HEK293 (cell line): ENCODE measurements around the gene VAV3.

Experiments used
- CTCF ChIA-PET: fragments of 350-600 bp; formaldehyde crosslinking; extraction: SDS; loops from one replicate; lab custom pipeline; 2021; ENCODE audit warnings: antibody characterized with exemption; lab: Yijun Ruan, JAX
- POLR2A ChIA-PET: fragments of 300-600 bp; formaldehyde crosslinking; extraction: SDS; loops from one replicate; lab custom pipeline; 2020; ENCODE audit warnings: antibody characterized with exemption, inconsistent platforms; lab: Yijun Ruan, JAX
- H3K27ac ChIP-seq: fragments of 200-500 bp; sonication (Bioruptor generic); 2 replicates; pipeline ENCODE4 v1.5.1; 2014; ENCODE audit warnings: low read depth, low read length, control low read depth, inconsistent platforms; ENCODE audit errors: extremely low read depth
- H3K36me3 ChIP-seq, 2 experiments: fragments of 200-500 bp in 1 of 2; sonication (Bioruptor generic) in 1 of 2; 1 replicate in 1 of 2; 2 replicates in 1 of 2; pipeline ENCODE4 v1.5.1; 2014 to 2017; ENCODE audit warnings: inconsistent platforms in 2 of 2, low read length in 2 of 2; ENCODE audit not compliant: control insufficient read depth in 2 of 2, insufficient read depth in 1 of 2
- H3K4me1 ChIP-seq: fragments of 200-500 bp; sonication (Bioruptor generic); 2 replicates; pipeline ENCODE4 v1.5.1; 2014; ENCODE audit warnings: mild to moderate bottlenecking, low read length, inconsistent platforms; ENCODE audit not compliant: control insufficient read depth, insufficient read depth
- H3K4me3 ChIP-seq: 2 replicates; pipeline ENCODE4 v1.5.1; 2011; ENCODE audit warnings: low read depth, mild to moderate bottlenecking, control low read depth, low read length, moderate library complexity
- H3K9me3 ChIP-seq: fragments of 200-500 bp; sonication (Bioruptor generic); 2 replicates; pipeline ENCODE4 v1.5.1; 2014; ENCODE audit warnings: low read depth, low read length, inconsistent platforms; ENCODE audit not compliant: control insufficient read depth, insufficient read depth
- OSR2 ChIP-seq: fragments of 450-650 bp; formaldehyde crosslinking; IDR thresholded peaks from 2 replicates; pipeline ENCODE4 v1.5.1; 2016; ENCODE audit warnings: missing biosample characterization, missing genetic modification characterization
- PBX3 ChIP-seq: sonication (generic); formaldehyde crosslinking; IDR thresholded peaks from 2 replicates; pipeline ENCODE4 v1.8.1; 2022; ENCODE audit warnings: mild to moderate bottlenecking, moderate library complexity, missing genetic modification reagents
- ZNF157 ChIP-seq: fragments of 450-650 bp; formaldehyde crosslinking; IDR thresholded peaks from 2 replicates; pipeline ENCODE4 v1.5.1; 2016; ENCODE audit warnings: missing biosample characterization, missing genetic modification characterization
- ZNF18 ChIP-seq: fragments of 450-650 bp; formaldehyde crosslinking; IDR thresholded peaks from 2 replicates; pipeline ENCODE4 v1.5.1; 2016; ENCODE audit warnings: missing biosample characterization, missing genetic modification characterization
- ZNF19 ChIP-seq: fragments of 450-650 bp; formaldehyde crosslinking; IDR thresholded peaks from 2 replicates; pipeline ENCODE4; 2016; ENCODE audit warnings: missing biosample characterization, missing genetic modification characterization, low read depth
- ZNF2 ChIP-seq: fragments of 450-650 bp; formaldehyde crosslinking; IDR thresholded peaks from 2 replicates; pipeline ENCODE4 v1.5.1; 2016; ENCODE audit warnings: missing biosample characterization, missing genetic modification characterization
- ZNF23 ChIP-seq: fragments of 450-650 bp; formaldehyde crosslinking; IDR thresholded peaks from 2 replicates; pipeline ENCODE4 v1.5.1; 2016; ENCODE audit warnings: missing biosample characterization, missing genetic modification characterization, borderline replicate concordance
- ZNF311 ChIP-seq: fragments of 450-650 bp; formaldehyde crosslinking; IDR thresholded peaks from 2 replicates; pipeline ENCODE4 v1.5.1; 2017; ENCODE audit warnings: missing biosample characterization, missing genetic modification characterization, borderline replicate concordance
- ZNF37A ChIP-seq: fragments of 450-650 bp; IDR thresholded peaks from 2 replicates; pipeline ENCODE4 v1.5.1; 2018; ENCODE audit warnings: missing biosample characterization, missing genetic modification characterization
- ZNF488 ChIP-seq: fragments of 450-650 bp; formaldehyde crosslinking; IDR thresholded peaks from 2 replicates; pipeline ENCODE4 v1.5.1; 2016; ENCODE audit warnings: missing biosample characterization, missing genetic modification characterization
- ZNF510 ChIP-seq: fragments of 450-650 bp; formaldehyde crosslinking; IDR thresholded peaks from 2 replicates; pipeline ENCODE4 v1.5.1; 2018; ENCODE audit warnings: mild to moderate bottlenecking, missing genetic modification characterization, missing biosample characterization; ENCODE audit not compliant: insufficient replicate concordance
- ZNF513 ChIP-seq: fragments of 450-650 bp; IDR thresholded peaks from 2 replicates; pipeline ENCODE4 v1.5.1; 2018; ENCODE audit warnings: missing biosample characterization, missing genetic modification characterization
- ZNF629 ChIP-seq: fragments of 450-650 bp; formaldehyde crosslinking; IDR thresholded peaks from 2 replicates; pipeline ENCODE4 v1.5.1; 2017; ENCODE audit warnings: missing biosample characterization, missing genetic modification characterization
- ZNF658 ChIP-seq: fragments of 450-650 bp; formaldehyde crosslinking; IDR thresholded peaks from 2 replicates; pipeline ENCODE4; 2016; ENCODE audit warnings: missing biosample characterization, missing genetic modification characterization
- ZNF792 ChIP-seq: fragments of 450-650 bp; formaldehyde crosslinking; IDR thresholded peaks from 2 replicates; pipeline ENCODE4 v1.5.1; 2016; ENCODE audit warnings: missing biosample characterization, missing genetic modification characterization
- ZSCAN16 ChIP-seq: fragments of 450-650 bp; formaldehyde crosslinking; IDR thresholded peaks from 2 replicates; pipeline ENCODE4 v1.5.1; 2016; ENCODE audit warnings: missing biosample characterization, missing genetic modification characterization

The VAV3 gene

GRCh38 chr1:107549152-107549810 lies 415.7 kb downstream of the VAV3 start:
- CTCF ChIA-PET = no interaction called here
- H3K36me3 ChIP-seq = no peaks in the 10 kb centered on the region
- H3K27ac ChIP-seq = no peak overlapping the region
- TF ChIP-seq ZNF311 (tag by site-specific recombination) (no peak), ZNF513 (tag by site-specific recombination) (no peak), ZNF18 (tag by site-specific recombination) (no peak)
- TF ChIP-seq, all 188 proteins: peak for 0
- POLR2A ChIA-PET = no interaction called here
- Histone ChIP-seq H3K9me3 (no peaks in the 10 kb centered on the region), H3K4me3 (no peak overlapping the region), H3K4me1 (no peaks in the 10 kb centered on the region)

GRCh38 chr1:107548276-107548675 lies 416.7 kb downstream of the VAV3 start:
- H3K27ac ChIP-seq = no peak overlapping the region
- TF ChIP-seq ZNF19 (tag by site-specific recombination) (no peak), ZNF488 (tag by site-specific recombination) (no peak), ZNF37A (no peak), ZSCAN16 (no peak), ZNF23 (tag by site-specific recombination) (no peak), ZNF629 (tag by site-specific recombination) (no peak), OSR2 (no peak), ZNF658 (tag by site-specific recombination) (no peak), ZNF2 (tag by site-specific recombination) (no peak), ZNF157 (tag by site-specific recombination) (no peak), PBX3 (CRISPR knock-in tag) (no peak), ZNF510 (tag by site-specific recombination) (no peak), ZNF792 (tag by site-specific recombination) (no peak)
- POLR2A ChIA-PET = no interaction called here
- CTCF ChIA-PET = interaction anchor here (1.2 kb wide), 1 partner anchor 19 kb away, joined by 4 read pairs; no protein-coding TSS in a partner anchor
- no peak overlapping the region for H3K4me3 ChIP-seq
- H3K9me3 ChIP-seq = no peaks in the 10 kb centered on the region
- H3K36me3 ChIP-seq = no peaks in the 10 kb centered on the region
- H3K4me1 ChIP-seq = no peaks in the 10 kb centered on the region
